GM15510 (cell line): ENCODE results near the gene NAA60.

Experiments
- POLR2A ChIP-seq: IDR thresholded peaks from 3 replicates; pipeline ENCODE4 v1.6.1; 2011; ENCODE audit warnings: borderline replicate concordance; ENCODE audit not compliant: insufficient read length; ENCODE audit errors: extremely low read depth

The NAA60 gene

GRCh38 chr16:3503523-3503922 is 60.0 kb downstream of the NAA60 start:
- TF ChIP-seq POLR2A, result no peak

GRCh38 chr16:3508736-3509135 is 65.3 kb downstream of the NAA60 start:
- no peak for TF ChIP-seq POLR2A

GRCh38 chr16:3509470-3509928 is 66.0 kb downstream of the NAA60 start:
- TF ChIP-seq POLR2A, result no peak

- no peak for TF ChIP-seq POLR2A
Observed at GRCh38 chr16:3510416-3510815, 66.9 kb downstream of the NAA60 start.

GRCh38 chr16:3511286-3512180 is 68.1 kb downstream of the NAA60 start:
- TF ChIP-seq POLR2A, result no peak

GRCh38 chr16:3513892-3514583 is 70.6 kb downstream of the NAA60 start:
- TF ChIP-seq POLR2A, result no peak

GRCh38 chr16:3514621-3515020 is 71.1 kb downstream of the NAA60 start:
- no peak for TF ChIP-seq POLR2A

- TF ChIP-seq POLR2A, result no peak
Observed at GRCh38 chr16:3515897-3516296, 72.4 kb downstream of the NAA60 start.

- TF ChIP-seq POLR2A, result no peak
Observed at GRCh38 chr16:3518292-3518985, 75.0 kb downstream of the NAA60 start.

- TF ChIP-seq POLR2A, result no peak
Observed at GRCh38 chr16:3518986-3519348, 75.5 kb downstream of the NAA60 start.

GRCh38 chr16:3519581-3519980 is 76.1 kb downstream of the NAA60 start:
- no peak for TF ChIP-seq POLR2A

- no peak for TF ChIP-seq POLR2A
Observed at GRCh38 chr16:3520413-3520812, 76.9 kb downstream of the NAA60 start.

- no peak for TF ChIP-seq POLR2A
Observed at GRCh38 chr16:3520841-3521240, 77.4 kb downstream of the NAA60 start.

- TF ChIP-seq POLR2A, result no peak
Observed at GRCh38 chr16:3523281-3523680, 79.8 kb downstream of the NAA60 start.

- no peak for TF ChIP-seq POLR2A
Observed at GRCh38 chr16:3525951-3526350, 82.5 kb downstream of the NAA60 start.

GRCh38 chr16:3528406-3528805 is 84.9 kb downstream of the NAA60 start:
- TF ChIP-seq POLR2A, result no peak

GRCh38 chr16:3529175-3529574 is 85.7 kb downstream of the NAA60 start:
- no peak for TF ChIP-seq POLR2A
